ENCODE measurements around the gene POFUT1.
"Not testable (repeated sequence)": the region's sequence is repeated elsewhere in the genome, so short reads cannot be mapped to it uniquely, and the experiment has no call there.

POFUT1 gene

GRCh38 chr20:32235331-32236047 is 27.8 kb downstream of the POFUT1 start:
- DNase-seq (ENCODE audit: low spot score), result no peak

GRCh38 chr20:32236048-32236533 is 28.4 kb downstream of the POFUT1 start:
- DNase-seq (ENCODE audit: low spot score), result no peak

- no peak for DNase-seq (ENCODE audit: low spot score)
Measured at GRCh38 chr20:32236819-32237218, 29.1 kb downstream of the POFUT1 start.

GRCh38 chr20:32237419-32237818 is 29.7 kb downstream of the POFUT1 start:
- no peak for DNase-seq (ENCODE audit: low spot score)

- no peak for DNase-seq (ENCODE audit: low spot score)
Measured at GRCh38 chr20:32238483-32239425, 31.1 kb downstream of the POFUT1 start.

- DNase-seq (ENCODE audit: low spot score), result no peak
Measured at GRCh38 chr20:32240205-32240604, 32.5 kb downstream of the POFUT1 start.

GRCh38 chr20:32241807-32242206 is 34.1 kb downstream of the POFUT1 start:
- no peak for DNase-seq (ENCODE audit: low spot score)

GRCh38 chr20:32244150-32244823 is 36.6 kb downstream of the POFUT1 start:
- no peak for DNase-seq (ENCODE audit: low spot score)

- DNase-seq (ENCODE audit: low spot score), result no peak
Measured at GRCh38 chr20:32244959-32245358, 37.3 kb downstream of the POFUT1 start.

- DNase-seq (ENCODE audit: low spot score), result not testable (repeated sequence)
Measured at GRCh38 chr20:32246208-32246607, 38.5 kb downstream of the POFUT1 start.

GRCh38 chr20:32248043-32248442 is 40.4 kb downstream of the POFUT1 start:
- DNase-seq (ENCODE audit: low spot score), result no peak

GRCh38 chr20:32249030-32249738 is 41.5 kb downstream of the POFUT1 start:
- no peak for DNase-seq (ENCODE audit: low spot score)

GRCh38 chr20:32251470-32251869 is 43.8 kb downstream of the POFUT1 start:
- no peak for DNase-seq (ENCODE audit: low spot score)

GRCh38 chr20:32252189-32252588 is 44.5 kb downstream of the POFUT1 start:
- no peak for DNase-seq (ENCODE audit: low spot score)

- DNase-seq (ENCODE audit: low spot score), result not testable (repeated sequence)
Measured at GRCh38 chr20:32260973-32261372, 53.3 kb downstream of the POFUT1 start.

- no peak for DNase-seq (ENCODE audit: low spot score)
Measured at GRCh38 chr20:32261644-32262043, 54.0 kb downstream of the POFUT1 start.

- no peak for DNase-seq (ENCODE audit: low spot score)
Measured at GRCh38 chr20:32263398-32263954, 55.8 kb downstream of the POFUT1 start.

- no peak for DNase-seq (ENCODE audit: low spot score)
Measured at GRCh38 chr20:32271620-32272019, 63.9 kb downstream of the POFUT1 start.

GRCh38 chr20:32274359-32274758 is 66.7 kb downstream of the POFUT1 start:
- DNase-seq (ENCODE audit: low spot score), result no peak

GRCh38 chr20:32275163-32275562 is 67.5 kb downstream of the POFUT1 start:
- DNase-seq (ENCODE audit: low spot score), result not testable (repeated sequence)

Measured in hematopoietic multipotent progenitor cell treated with erythropoietin and hydrocortisone succinate and interleukin-3 and kit ligand, for 15 days (in vitro differentiated cells).